Nephron (organoid): ENCODE data around the gene COL27A1.

ENCODE experiments used
- H3K27ac Mint-ChIP-seq, 3 experiments: 2 replicates each; pipeline ENCODE4 v1.8.0; 2020; ENCODE audit warnings: mixed read lengths in 3 of 3, mild to moderate bottlenecking in 2 of 3, moderate library complexity in 1 of 3
- H3K27me3 Mint-ChIP-seq: 2 replicates; pipeline ENCODE4 v1.8.0; 2021; ENCODE audit warnings: low read depth, mild to moderate bottlenecking, moderate library complexity, mixed read lengths
- H3K36me3 Mint-ChIP-seq: 2 replicates; pipeline ENCODE4 v1.8.0; 2020; ENCODE audit warnings: low read depth, mixed read lengths
- H3K4me1 Mint-ChIP-seq: 2 replicates; pipeline ENCODE4 v1.8.0; 2020; ENCODE audit warnings: mixed read lengths
- H3K4me3 Mint-ChIP-seq, 3 experiments: 2 replicates each; pipeline ENCODE4 v1.8.0; 2020; ENCODE audit warnings: mild to moderate bottlenecking in 3 of 3, mixed read lengths in 3 of 3, moderate library complexity in 2 of 3
- H3K9me3 Mint-ChIP-seq: 2 replicates; pipeline ENCODE4 v1.8.0; 2020; ENCODE audit warnings: mixed read lengths
- CTCF ChIP-seq, 3 experiments: fragments of 200-600 bp; sonication (generic); IDR thresholded peaks; one replicate each; pipeline ENCODE4 v1.5.0; 2021; ENCODE audit warnings: antibody characterized with exemption in 3 of 3; ENCODE audit not compliant: unreplicated experiment in 3 of 3

The COL27A1 gene

GRCh38 chr9:114356792-114357191 lies 201.5 kb downstream of the COL27A1 start:
- Mint-ChIP-seq H3K36me3 (peaks cover 47% of the 10 kb centered on the region), H3K4me1 (no peaks in the 10 kb centered on the region), H3K9me3 (no peaks in the 10 kb centered on the region), H3K4me3 (no peak overlapping the region), H3K27me3 (no peaks in the 10 kb centered on the region), H3K27ac (no peak overlapping the region)
- TF ChIP-seq CTCF (IDR thresholded peaks at IDR 0.05; ENCODE audit: unreplicated experiment in 3 of 3) = no peak

- peaks cover 44% of the 10 kb centered on the region for H3K36me3 Mint-ChIP-seq
- no peak overlapping the region for H3K27ac Mint-ChIP-seq
- H3K27me3 Mint-ChIP-seq = no peaks in the 10 kb centered on the region
- no peak for TF ChIP-seq CTCF (IDR thresholded peaks at IDR 0.05; ENCODE audit: unreplicated experiment in 3 of 3)
- H3K4me3 Mint-ChIP-seq = no peak overlapping the region
- no peaks in the 10 kb centered on the region for H3K4me1 Mint-ChIP-seq
- no peaks in the 10 kb centered on the region for H3K9me3 Mint-ChIP-seq
Measured at GRCh38 chr9:114357360-114357759, 202.0 kb downstream of the COL27A1 start.

- Mint-ChIP-seq H3K9me3 (no peaks in the 10 kb centered on the region), H3K4me1 (no peaks in the 10 kb centered on the region), H3K27ac (no peak overlapping the region), H3K27me3 (no peaks in the 10 kb centered on the region), H3K4me3 (no peak overlapping the region), H3K36me3 (peaks cover 43% of the 10 kb centered on the region)
- no peak for TF ChIP-seq CTCF (IDR thresholded peaks at IDR 0.05; ENCODE audit: unreplicated experiment in 3 of 3)
Measured at GRCh38 chr9:114357911-114358328, 202.6 kb downstream of the COL27A1 start.

GRCh38 chr9:114359801-114360200 lies 204.5 kb downstream of the COL27A1 start:
- Mint-ChIP-seq H3K4me1 (no peaks in the 10 kb centered on the region), H3K27ac (no peak overlapping the region), H3K4me3 (no peak overlapping the region), H3K9me3 (no peaks in the 10 kb centered on the region), H3K36me3 (peaks cover 55% of the 10 kb centered on the region), H3K27me3 (no peaks in the 10 kb centered on the region)
- no peak for TF ChIP-seq CTCF (IDR thresholded peaks at IDR 0.05; ENCODE audit: unreplicated experiment in 3 of 3)

GRCh38 chr9:114361542-114361941 lies 206.2 kb downstream of the COL27A1 start:
- Mint-ChIP-seq H3K27me3 (no peaks in the 10 kb centered on the region), H3K4me3 (no peak overlapping the region), H3K4me1 (no peaks in the 10 kb centered on the region), H3K27ac (no peak overlapping the region), H3K9me3 (no peaks in the 10 kb centered on the region), H3K36me3 (peaks cover 61% of the 10 kb centered on the region)
- no peak for TF ChIP-seq CTCF (IDR thresholded peaks at IDR 0.05; ENCODE audit: unreplicated experiment in 3 of 3)
